ENCODE results near the gene FAM53A. TPM values are rescaled to one million over a fixed set of nuclear protein-coding genes. Genes with fewer than 3 reads are reported as not detected.

The FAM53A gene
- total RNA-seq, 4 donors from 2014 or later = 1.2 to 18.4 (median 4.9) TPM

DNA sequence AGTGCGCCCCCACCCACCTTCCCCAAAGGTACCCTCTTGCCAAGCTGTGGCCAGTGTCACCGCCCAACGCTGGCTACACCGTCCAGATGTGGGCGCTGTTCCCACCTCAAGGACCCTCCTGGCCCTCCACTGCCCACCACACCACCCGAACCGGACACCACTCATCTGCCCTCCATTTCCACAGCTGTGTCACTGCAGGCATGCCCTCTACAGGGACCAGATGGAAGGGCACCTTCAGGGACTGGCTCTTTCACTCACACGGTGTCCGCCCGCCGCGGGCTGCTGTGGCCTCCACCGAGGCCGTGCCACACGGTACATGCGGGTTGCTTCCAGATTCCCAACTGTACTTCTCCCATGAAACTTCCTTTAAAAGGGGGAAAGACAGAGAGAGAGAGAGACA lies 87.7 kb downstream of the FAM53A start:
- Histone ChIP-seq H3K27ac (no peak overlapping the region), H3K4me3 (no peak overlapping the region), H3K4me1 (no peaks in the 10 kb centered on the region), H3K27me3 (peaks cover 79% of the 10 kb centered on the region), H3K36me3 (no peaks in the 10 kb centered on the region), H3K9me3 (peaks cover 0 to 18% (median 0%) of the 10 kb centered on the region in 3 donors)
- TF ChIP-seq POLR2A (IDR thresholded peaks at IDR 0.05) (no peak), POLR2AphosphoS5 (IDR thresholded peaks at IDR 0.05) (no peak), EP300 (IDR thresholded peaks at IDR 0.05) (no peak)
- TF ChIP-seq, protein P1, sequence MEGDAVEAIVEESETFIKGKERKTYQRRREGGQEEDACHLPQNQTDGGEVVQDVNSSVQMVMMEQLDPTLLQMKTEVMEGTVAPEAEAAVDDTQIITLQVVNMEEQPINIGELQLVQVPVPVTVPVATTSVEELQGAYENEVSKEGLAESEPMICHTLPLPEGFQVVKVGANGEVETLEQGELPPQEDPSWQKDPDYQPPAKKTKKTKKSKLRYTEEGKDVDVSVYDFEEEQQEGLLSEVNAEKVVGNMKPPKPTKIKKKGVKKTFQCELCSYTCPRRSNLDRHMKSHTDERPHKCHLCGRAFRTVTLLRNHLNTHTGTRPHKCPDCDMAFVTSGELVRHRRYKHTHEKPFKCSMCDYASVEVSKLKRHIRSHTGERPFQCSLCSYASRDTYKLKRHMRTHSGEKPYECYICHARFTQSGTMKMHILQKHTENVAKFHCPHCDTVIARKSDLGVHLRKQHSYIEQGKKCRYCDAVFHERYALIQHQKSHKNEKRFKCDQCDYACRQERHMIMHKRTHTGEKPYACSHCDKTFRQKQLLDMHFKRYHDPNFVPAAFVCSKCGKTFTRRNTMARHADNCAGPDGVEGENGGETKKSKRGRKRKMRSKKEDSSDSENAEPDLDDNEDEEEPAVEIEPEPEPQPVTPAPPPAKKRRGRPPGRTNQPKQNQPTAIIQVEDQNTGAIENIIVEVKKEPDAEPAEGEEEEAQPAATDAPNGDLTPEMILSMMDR (IDR thresholded peaks at IDR 0.05) = no peak
- WGBS, 2 donors (ENCODE audit: low coverage in 1 of 2) = 100% methylated on average over 1 of the region's 16 CpGs; no CpG with 5 or more reads in 1 of the 2 donors
- no peak for ATAC-seq

DNA sequence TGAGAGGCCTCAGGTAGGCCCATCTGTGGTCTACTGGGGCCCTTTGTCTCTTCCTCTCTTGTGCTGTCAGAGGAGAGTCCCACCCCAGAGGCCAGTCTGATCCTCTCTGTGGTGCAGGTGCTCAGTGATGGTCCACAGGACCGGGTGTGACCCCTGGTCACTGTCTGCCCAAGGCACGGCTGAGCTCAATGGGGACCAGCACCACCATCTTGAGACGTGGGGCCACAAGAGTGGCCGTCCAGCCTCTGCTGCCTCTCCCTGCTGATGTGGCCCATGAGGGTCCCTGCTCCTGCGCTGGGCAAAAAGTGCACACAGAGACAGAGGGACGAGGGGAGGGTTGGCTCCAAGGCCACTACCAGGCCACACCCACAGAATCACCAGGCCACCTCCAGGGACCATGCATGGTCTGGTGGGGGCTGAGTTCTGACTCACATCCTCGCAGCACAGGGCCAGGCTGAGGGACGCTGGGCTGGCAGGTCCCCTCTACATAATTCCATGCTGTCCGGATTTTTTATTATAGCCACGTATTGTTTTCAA lies 88.3 kb downstream of the FAM53A start:
- ATAC-seq = no peak
- H3K36me3 ChIP-seq = no peaks in the 10 kb centered on the region
- WGBS, 2 donors (ENCODE audit: low coverage in 1 of 2) = 84% methylated on average over 5 of the region's 10 CpGs; no CpG with 5 or more reads in 1 of the 2 donors
- TF ChIP-seq POLR2AphosphoS5 (IDR thresholded peaks at IDR 0.05) = no peak
- TF ChIP-seq, protein P1 (IDR thresholded peaks at IDR 0.05) = no peak
- TF ChIP-seq POLR2A (IDR thresholded peaks at IDR 0.05) = no peak
- no peak for TF ChIP-seq EP300 (IDR thresholded peaks at IDR 0.05)
- no peak overlapping the region for H3K27ac ChIP-seq
- no peaks in the 10 kb centered on the region for H3K4me1 ChIP-seq
- no peak overlapping the region for H3K4me3 ChIP-seq
- H3K27me3 ChIP-seq = peaks cover 74% of the 10 kb centered on the region
- peaks cover 0 to 24% (median 0%) of the 10 kb centered on the region in 3 donors for H3K9me3 ChIP-seq

DNA sequence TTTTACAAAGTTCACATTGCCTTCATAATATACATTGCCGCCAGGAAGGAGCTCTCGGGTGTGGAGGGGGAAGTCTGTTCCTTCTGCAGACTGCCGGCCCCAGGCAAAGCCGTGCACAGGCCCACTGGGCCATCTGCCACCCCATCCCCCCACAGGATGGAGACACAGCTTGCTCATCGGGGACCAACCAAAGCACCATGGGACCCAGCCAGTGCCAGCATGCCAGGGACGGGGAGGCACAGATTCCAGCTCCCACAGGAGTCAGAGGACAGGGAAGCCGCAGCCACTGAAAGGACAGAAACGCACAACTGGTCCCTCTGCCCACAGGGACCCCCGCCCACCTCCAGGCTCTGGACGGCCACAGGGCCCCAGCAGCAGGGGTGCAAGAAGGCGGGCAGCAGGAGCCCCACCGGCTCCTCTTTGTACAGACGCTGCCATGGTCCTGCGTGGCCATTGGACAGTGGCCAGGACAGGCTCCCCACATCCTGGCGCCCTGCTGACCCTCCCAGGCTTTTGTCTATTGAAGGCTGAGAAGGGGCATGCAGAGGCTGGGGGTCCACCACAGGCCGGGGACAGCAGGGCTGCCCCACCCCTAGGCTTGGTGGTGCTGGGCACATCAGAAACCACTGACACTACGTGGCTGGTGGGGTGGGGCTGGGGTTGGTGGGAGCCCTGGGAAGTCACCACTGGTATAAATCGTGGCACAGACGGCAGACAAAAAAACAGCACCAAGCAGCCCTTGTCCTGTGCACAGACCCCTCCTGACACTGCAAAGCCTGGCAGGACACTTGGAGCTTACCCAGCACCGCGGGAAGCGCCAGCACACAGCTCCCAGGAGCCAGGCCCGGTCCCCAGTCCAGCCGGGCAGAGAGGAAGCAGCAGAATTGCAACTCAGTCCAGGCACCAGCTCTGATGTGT lies 89.0 kb downstream of the FAM53A start:
- ATAC-seq = no peak
- Histone ChIP-seq H3K9me3 (peaks cover 0 to 31% (median 0%) of the 10 kb centered on the region in 3 donors), H3K4me3 (no peak overlapping the region), H3K4me1 (no peaks in the 10 kb centered on the region), H3K27me3 (peaks cover 67% of the 10 kb centered on the region), H3K36me3 (no peaks in the 10 kb centered on the region), H3K27ac (no peak overlapping the region)
- TF ChIP-seq, protein P1 (IDR thresholded peaks at IDR 0.05) = no peak
- TF ChIP-seq POLR2A (IDR thresholded peaks at IDR 0.05) = no peak
- TF ChIP-seq POLR2AphosphoS5 (IDR thresholded peaks at IDR 0.05) = no peak
- no peak for TF ChIP-seq EP300 (IDR thresholded peaks at IDR 0.05)
- 90 to 100% methylated on average over 1 to 2 of the region's 24 CpGs for WGBS, 2 donors (ENCODE audit: low coverage in 1 of 2)

DNA sequence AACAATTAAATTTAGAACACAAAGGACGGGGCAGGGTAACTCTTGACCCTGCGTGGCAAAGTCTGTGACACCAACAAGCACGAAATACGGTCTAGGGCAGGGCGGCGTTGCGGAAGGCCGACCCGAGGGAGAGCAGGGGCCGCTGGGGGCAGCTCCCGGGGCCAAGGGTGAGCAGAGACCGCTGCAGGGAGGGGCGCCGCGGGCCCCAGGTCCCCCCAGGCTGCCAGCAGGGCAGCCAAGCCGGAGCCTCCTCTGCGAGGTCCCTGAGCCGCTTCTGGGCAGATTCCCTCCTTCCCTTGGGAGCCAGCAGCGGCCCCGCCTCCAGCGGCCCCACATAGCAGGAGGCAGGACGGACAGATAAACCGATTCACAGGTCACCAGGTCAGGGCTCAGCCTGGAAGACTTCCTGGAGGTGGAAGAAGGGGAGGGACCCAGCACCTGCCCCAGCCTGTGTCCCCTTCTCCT lies 90.2 kb downstream of the FAM53A start:
- no peak overlapping the region for H3K4me3 ChIP-seq
- H3K9me3 ChIP-seq = peaks cover 0 to 42% (median 0%) of the 10 kb centered on the region in 3 donors
- H3K4me1 ChIP-seq = no peaks in the 10 kb centered on the region
- 42 to 43% methylated on average over 3 to 6 of the region's 23 CpGs for WGBS, 2 donors (ENCODE audit: low coverage in 1 of 2)
- no peak for ATAC-seq
- TF ChIP-seq, protein P1 (IDR thresholded peaks at IDR 0.05) = no peak
- TF ChIP-seq POLR2A (IDR thresholded peaks at IDR 0.05) (no peak), EP300 (IDR thresholded peaks at IDR 0.05) (no peak), POLR2AphosphoS5 (IDR thresholded peaks at IDR 0.05) (no peak)
- no peak overlapping the region for H3K27ac ChIP-seq
- no peaks in the 10 kb centered on the region for H3K36me3 ChIP-seq
- peaks cover 63% of the 10 kb centered on the region for H3K27me3 ChIP-seq

Data from gastroesophageal sphincter (tissue), 4 donors.